T1000 (cell line): Measurements from ENCODE around the gene ACSM4.
"Not testable (repeated sequence)": the region's sequence is repeated elsewhere in the genome, so short reads cannot be mapped to it uniquely, and the experiment has no call there.

ENCODE experiments used
- DNase-seq: peaks from one replicate; lab custom pipeline; 2025; ENCODE audit warnings: mixed read lengths; lab: John Stamatoyannopoulos, UW

ACSM4 gene, protein sequence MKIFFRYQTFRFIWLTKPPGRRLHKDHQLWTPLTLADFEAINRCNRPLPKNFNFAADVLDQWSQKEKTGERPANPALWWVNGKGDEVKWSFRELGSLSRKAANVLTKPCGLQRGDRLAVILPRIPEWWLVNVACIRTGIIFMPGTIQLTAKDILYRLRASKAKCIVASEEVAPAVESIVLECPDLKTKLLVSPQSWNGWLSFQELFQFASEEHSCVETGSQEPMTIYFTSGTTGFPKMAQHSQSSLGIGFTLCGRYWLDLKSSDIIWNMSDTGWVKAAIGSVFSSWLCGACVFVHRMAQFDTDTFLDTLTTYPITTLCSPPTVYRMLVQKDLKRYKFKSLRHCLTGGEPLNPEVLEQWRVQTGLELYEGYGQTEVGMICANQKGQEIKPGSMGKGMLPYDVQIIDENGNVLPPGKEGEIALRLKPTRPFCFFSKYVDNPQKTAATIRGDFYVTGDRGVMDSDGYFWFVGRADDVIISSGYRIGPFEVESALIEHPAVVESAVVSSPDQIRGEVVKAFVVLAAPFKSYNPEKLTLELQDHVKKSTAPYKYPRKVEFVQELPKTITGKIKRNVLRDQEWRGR

DNA sequence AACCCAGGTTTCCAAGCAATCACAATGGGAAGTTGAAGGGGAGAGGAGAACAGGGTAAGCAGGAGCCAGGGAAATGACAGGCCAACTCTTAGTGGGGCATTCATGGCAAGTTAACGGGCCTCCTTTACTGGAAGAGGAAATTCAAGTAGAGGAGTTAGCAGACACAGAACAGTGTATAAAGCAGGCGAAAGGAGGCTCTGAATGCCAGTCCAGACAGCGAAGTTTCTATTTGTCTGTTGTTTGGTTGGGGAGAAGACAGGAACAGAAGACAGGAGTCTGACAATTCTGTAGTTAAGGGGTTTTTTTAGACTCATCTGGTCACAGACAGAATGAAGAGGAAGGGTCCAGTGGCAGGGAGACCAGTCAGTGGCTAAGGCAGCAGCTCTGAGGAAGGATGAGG, at the start of gene ACSM4:
Gene ACSM4, plus strand, starts transcription at position 301 of the 400 bp plus-strand sequence. CDS start 260 bp downstream, outside the sequence.
- no peak for DNase-seq

DNA sequence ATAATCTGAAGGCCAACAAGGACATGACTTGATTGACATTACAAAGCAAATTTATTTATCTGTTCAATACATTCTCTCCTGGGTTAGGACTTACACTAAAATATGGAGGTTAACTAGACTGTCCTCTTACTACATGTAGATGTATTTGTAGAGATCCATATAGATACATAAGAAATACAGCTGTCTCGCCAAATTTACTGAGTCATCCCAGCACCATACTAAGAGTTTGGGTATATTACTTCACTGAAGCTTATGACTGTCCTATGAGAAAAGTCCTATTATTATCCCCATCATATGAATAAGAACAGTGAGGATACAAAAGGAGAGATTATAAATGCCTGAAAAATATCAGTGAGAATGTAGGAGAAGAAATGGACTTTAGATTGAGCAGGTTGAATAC, 44.8 kb upstream of the ACSM4 start:
- DNase-seq, result no peak

GRCh38 chr12:7264538-7264937, 39.3 kb upstream of the ACSM4 start:
- DNase-seq, result no peak

DNA sequence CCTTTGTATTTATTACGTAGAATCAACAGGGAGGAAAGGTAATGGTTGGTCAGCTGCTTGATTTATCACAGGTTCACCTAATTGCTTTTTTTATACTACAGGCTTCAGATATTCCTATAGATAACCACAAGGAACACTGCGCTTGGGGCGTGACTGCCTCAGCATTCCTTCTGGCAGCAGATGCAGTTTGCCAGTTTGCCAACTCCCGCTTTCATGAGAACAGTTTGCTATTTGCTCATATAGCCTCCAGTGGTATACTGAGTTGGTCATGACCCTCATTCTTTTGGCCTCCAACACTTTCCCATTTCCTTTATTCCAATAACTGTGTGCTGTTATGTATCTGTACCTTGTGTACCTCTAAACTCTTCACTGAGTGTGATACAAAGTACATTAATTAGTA, 38.6 kb upstream of the ACSM4 start:
- DNase-seq, result no peak

DNA sequence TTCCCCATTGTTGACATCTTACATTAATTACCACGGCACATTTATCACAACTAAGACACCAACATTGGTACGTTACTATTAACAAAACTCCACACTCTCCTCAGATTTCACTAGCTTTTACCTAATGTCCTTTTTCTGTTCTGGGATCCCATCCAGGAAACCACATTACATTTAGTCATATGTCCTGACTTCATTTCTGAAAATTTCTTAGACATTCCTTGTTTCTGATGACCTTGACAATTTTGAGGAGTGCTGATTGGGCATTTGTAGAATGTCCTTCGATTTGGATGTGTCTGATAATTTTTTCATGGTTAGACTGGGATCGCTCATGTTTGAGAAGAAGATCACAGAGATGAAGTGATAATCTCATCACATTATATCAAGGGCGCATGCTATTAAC, 34.6 kb upstream of the ACSM4 start:
- DNase-seq, result no peak

DNA sequence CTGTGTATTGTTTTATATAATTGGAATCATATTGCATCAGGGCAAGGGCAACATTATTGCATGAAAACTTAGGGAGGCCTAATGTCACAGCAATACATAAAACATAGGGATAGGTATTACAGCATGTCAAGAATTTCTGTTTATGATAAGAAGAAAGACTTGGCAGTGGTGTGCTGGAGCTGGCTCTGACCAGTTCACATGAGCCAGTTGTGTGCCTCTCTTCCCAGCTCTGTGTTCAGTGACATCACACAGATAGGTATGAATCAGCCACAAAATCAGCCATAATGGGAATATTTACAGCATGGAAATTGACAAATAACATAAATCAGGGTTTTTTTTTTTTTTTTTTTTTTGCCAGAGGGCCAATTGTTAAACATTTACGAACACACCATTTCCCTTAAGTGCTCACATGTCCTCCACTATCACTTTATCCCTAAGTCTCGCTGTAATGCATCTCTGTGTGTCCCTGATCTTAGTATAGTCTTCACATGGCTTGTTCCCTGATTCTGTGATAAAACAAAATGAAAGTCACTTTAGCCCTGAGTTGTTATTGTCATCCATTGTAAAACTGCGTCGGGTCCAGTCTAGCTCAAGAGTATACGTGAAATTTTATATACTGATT, 31.9 kb upstream of the ACSM4 start:
- no peak for DNase-seq

DNA sequence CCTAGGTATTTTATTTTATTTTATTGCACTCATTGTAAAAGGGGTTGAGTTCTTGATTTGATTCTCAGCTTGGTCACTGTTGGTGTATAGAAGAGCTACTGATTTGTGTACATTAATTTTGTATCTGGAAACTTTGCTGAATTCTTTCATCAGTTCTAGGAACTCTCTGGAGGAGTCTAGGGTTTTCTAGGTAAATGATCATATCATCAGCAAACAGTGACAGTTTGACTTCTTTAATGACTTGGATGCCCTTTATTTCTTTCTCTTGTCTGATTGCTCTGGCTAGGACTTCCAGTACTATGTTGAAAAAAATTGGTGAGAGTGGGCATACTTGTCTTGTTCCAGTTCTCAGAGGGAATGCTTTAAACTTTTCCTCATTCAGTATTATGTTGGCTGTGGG, 28.4 kb upstream of the ACSM4 start:
- DNase-seq, result not testable (repeated sequence)

DNA sequence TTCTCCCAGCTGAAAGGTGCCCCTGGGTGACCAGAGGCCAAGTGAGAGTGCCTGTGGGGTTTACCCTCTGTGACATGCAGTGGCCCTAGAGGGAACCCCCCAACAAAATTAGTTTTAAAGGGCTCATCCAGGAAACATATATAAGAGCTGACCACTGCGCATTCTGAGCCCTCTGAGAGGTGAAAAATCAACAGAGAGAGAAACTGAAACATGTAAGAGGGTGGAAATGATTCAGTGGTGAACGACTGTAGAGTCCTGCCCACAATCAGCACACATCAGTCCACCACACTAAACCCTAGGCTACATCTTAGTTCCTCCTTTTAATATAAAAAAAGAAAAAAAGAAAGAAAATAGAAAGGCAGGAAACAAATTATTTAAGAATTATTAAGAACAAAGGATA, 21.0 kb upstream of the ACSM4 start:
- DNase-seq, result no peak

DNA sequence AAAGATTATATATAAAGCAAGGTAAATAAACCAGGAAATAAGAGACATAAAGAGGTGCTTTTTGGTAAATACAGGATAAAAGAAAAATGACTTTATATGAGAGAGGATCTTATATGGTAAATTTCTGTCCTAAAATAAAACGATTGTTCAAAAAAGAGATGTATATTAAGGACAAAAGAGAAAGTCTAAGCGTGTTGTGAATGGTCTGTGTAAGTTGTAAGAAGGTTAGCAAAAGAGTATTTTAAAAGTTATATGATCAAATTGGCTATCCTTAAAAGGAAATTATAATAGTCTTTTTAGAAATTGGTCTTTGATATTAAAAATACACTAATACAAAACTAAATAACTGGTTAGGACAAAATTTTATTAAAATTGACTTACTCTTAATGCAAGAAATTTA, 14.1 kb upstream of the ACSM4 start:
- DNase-seq, result no peak

GRCh38 chr12:7290588-7290987, 13.3 kb upstream of the ACSM4 start:
- not testable (repeated sequence) for DNase-seq

GRCh38 chr12:7292300-7292699, 11.6 kb upstream of the ACSM4 start:
- no peak for DNase-seq

- DNase-seq, result no peak
Observed at GRCh38 chr12:7293670-7294069, 10.2 kb upstream of the ACSM4 start.

DNA sequence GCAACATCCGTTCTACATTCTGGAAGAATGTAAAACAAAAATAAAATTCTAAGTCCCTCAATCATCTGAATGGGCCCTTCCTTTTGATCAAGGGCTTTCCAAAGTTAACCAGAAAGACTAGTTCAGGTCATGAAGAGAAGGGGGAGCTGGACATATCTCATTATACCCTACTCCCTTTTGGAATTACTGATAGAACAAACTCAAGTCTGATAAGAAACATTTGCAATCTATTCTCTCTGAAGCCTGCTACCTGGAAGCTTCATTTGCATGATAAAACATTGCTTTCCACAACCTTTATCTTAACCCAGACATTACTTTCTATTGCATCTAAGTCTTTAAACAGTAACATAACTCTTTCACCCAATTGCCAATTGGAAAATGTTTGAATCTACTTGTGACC, 8.3 kb upstream of the ACSM4 start:
- DNase-seq, result no peak

DNA sequence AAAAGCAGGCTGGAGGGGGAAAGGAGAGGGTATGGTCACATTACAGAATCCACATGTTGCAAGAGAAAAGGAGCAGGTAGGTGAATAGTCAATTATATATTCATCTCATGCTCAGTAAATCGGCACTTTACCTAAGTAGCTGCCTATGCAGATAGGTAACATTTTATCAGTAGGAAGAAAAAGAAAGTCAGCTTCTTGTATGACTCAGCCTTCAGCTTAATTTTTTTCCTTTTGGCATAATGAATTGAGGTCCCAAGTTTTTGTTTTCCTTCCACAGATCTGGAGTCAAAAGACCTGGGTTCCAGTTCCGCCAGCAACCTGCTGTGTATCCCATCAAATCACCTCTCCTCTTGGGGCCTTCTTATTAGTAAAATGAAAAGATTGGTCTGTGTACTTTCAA, 6.0 kb upstream of the ACSM4 start:
- DNase-seq, result no peak

DNA sequence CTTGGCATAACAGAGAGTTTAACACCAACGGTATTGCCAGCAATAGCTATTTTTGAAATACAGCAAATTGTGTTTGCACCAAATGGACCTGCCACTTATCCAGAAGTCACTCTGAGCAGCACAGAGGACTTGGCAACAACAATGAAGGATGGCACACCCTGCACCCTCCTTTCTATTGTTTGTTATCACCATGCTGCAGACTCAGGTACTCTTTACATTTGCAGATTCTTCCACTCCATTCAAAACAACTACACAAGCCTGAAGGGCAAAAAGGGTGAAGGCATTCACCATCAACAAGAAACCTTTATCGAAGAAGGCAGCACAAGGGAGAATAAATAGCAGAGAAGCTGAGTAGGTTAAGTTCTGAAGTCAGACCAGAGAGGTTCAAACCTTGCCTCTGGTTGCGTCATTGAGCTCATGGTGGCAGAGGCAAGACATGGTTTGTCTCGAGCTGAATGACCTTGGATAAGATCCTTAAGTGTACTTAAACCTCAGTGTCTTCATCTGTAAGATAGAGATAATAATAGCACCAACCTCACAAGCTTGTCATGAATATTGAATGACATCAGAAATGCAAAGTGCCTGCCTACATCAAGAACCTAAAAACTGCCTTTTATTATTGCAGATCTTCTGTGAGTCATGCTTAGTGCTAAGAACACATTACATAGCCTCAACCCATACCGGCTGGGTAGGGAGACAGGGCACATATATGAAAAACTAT, 1.4 kb upstream of the ACSM4 start:
- DNase-seq, result no peak

GRCh38 chr12:7303230-7303629, 642 bp upstream of the ACSM4 start:
- DNase-seq, result no peak

- DNase-seq, result no peak
Observed at GRCh38 chr12:7304456-7304855, 584 bp downstream of the ACSM4 start.

DNA sequence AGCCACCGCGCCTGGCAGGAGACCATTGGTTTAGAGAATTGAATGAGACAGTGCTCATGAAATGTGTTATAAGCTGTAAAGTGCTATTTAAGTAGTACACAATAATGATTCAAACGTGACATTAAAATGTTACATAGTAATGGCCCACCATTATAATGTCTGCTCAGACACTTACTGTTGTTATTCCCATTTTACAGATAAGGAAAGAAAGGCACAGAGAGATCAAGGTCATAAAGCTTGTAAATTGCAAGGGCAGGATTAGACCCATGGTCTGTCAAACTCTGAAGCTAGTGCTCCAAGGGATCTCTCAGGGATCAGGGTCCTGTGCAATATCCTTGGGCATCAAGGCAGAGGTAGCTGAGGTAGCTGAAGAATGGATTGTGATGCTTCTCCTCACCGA, 6.2 kb downstream of the ACSM4 start:
- no peak for DNase-seq

DNA sequence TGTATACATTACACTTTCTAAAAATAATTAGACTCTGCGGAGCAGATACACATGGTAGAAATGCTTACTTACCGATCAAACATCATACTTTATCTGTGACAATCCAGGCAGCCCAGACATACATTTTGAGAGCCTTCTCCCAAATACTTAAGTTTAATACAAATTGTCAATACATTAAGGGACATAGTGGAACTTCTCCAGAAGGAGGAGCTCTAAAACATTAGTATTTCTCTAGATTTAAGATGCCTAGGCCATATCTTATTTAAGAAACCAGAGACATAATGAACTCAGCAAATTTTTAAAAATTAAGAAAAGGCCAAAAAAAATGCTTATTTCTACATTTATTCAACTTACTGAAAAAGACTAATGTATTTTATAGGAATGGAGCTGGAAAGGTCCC, 16.1 kb downstream of the ACSM4 start:
- no peak for DNase-seq

GRCh38 chr12:7321624-7322023, 17.8 kb downstream of the ACSM4 start:
- DNase-seq, result no peak

- no peak for DNase-seq
Observed at GRCh38 chr12:7322599-7322998, 18.7 kb downstream of the ACSM4 start.

GRCh38 chr12:7324176-7324575, 20.3 kb downstream of the ACSM4 start:
- DNase-seq, result no peak

- no peak for DNase-seq
Observed at GRCh38 chr12:7327918-7328317, 24.0 kb downstream of the ACSM4 start.
